ENCODE measurements around the gene ICE2. TPM values are rescaled to one million over a fixed set of nuclear protein-coding genes. Genes with fewer than 3 reads are reported as not detected.

ICE2 gene
- total RNA-seq, 2 donors from 2014 or later = 46.0 to 69.3 TPM

DNA sequence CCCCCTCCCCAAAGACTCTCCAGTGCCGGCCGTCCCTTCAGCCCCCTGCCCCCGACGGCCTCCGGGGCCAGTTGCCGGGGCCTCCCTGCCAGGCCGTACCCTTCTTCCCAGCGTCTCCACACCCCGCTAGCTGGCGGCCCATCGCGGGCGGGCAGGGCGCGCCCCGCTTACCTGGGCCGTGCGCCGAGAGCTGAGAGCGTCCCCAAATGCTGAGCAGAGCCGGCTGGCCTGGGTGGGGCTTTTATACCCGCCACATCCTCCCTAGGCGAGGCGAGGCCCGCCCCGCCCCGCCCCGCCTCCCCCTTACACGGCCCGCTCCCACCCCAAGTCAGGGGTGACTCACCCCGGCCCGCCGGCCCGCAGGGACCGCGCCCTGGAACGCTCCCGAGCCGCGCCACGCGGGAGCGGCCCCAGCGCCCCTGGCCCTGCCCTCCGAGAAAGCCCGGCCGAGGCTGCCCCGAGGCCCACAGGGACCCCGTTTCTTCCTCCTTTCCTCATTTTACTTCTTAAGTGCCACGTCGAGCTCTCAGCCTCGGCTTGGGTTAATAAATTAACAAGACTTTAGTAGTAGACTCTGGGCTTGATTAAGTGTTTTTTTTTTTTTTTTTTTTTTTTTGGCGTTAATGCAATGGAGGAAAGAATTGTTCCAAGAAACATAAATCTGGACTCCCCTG lies 81.0 kb downstream of the ICE2 start, which contains the start of gene ANXA2:
Gene ANXA2 (minus strand): TSS at position 215 of the 674 bp plus-strand sequence. CDS start 11,911 bp downstream, outside the sequence.
- peak within 1 kb of the TSS; percentile 79 for H3K4me3 Mint-ChIP-seq
- peaks cover 30% of the 10 kb centered on the region for H3K4me1 Mint-ChIP-seq

DNA sequence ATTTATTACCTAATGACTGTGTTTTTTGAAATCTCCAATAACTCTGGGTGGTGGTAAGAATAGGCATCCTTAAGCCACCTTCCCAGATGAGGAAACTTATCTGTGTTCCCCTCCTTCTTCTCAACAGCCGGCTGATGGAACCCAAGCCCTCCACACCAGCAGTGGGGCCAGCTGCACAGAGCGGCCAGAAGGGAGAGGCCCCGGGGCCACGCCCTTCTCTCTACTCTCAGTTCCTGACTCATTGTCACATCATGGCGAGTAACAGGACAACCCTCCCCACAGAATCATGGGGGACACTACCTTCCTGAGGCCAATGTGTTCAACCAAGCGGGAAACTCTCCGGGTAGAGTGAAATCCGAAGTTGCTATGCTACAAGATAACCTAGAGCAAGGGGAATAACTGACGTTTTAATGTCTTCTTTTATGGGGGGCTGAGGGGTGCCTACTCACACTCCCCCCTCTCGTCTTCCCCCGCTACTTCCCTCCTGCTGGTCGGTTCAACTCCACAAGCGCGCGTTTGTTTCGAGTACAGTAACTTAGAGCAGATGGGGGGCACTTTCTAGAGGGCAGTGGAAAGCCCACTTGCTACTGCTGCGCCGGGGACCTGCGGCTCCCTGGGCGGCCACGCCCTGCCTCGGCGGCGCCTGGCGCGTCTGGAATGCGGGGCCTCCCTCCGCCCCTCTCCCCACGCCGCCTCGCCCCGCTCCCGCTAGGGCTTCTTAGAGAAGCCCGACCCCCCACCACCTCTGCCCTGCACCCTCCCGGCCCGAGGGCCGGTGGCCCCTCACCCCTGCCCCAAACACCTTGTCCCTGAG lies 81.8 kb downstream of the ICE2 start:
- Mint-ChIP-seq H3K36me3 (ENCODE audit: low read depth) (peaks cover 44% of the 10 kb centered on the region), H3K27ac (peak overlapping the region; percentile 79), H3K4me1 (peaks cover 32% of the 10 kb centered on the region), H3K4me3 (peak overlapping the region; percentile 79), H3K27me3 (no peaks in the 10 kb centered on the region), H3K9me3 (no peaks in the 10 kb centered on the region)
- peak; percentile 76 for ATAC-seq (replicated peaks)

More for the DNA sequence above, 81.0 kb downstream of the ICE2 start, which contains the start of gene ANXA2:
- H3K27ac Mint-ChIP-seq = peak within 1 kb of the TSS; percentile 79
- peaks cover 43% of the 10 kb centered on the region for H3K36me3 Mint-ChIP-seq (ENCODE audit: low read depth)
- ATAC-seq (replicated peaks) = peak; percentile 73
- H3K9me3 Mint-ChIP-seq = no peaks in the 10 kb centered on the region
- H3K27me3 Mint-ChIP-seq = no peaks in the 10 kb centered on the region

DNA sequence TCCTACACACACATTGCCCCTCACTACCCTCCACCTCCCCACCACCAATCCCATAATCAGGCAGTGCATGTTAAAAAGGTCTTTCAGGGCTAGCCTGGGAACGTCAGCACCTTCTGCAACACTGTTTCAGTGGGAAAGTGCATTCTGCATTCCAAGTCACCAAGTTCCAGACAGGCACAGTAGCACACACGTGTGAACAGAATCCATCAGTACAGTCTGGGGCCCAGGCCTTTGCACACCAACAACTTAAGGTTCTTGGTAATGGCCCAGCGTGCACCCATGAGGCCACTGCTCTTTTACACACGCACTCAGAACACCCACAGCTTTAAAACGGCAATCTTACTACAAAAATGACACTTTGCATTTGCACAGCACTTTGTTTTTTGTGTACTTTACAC lies 82.4 kb downstream of the ICE2 start:
- ATAC-seq (replicated peaks) = no peak
- peak overlapping the region; percentile 79 for H3K27ac Mint-ChIP-seq

DNA sequence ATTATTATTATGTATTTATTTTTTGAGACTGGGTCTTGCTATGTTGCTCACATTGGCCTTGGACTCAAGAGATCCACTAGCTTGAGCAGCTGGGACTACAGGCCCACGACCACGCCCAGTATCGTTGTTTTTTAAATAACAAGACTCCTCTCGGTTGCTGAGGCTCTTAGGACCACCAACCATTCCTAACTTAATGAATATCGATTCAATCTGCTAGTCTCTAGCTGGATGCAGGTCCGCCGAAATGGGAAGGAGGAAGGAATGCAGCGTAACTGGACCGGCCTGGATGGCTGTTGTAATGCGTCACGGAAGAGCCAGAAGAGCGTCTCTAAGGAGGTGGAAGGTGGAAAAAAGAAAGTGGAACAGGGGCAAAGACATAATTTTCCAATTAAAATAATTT lies 82.8 kb downstream of the ICE2 start:
- H3K4me1 Mint-ChIP-seq = peaks cover 40% of the 10 kb centered on the region
- H3K4me3 Mint-ChIP-seq = peak overlapping the region; percentile 79
- no peaks in the 10 kb centered on the region for H3K9me3 Mint-ChIP-seq
- H3K27me3 Mint-ChIP-seq = no peaks in the 10 kb centered on the region
- H3K36me3 Mint-ChIP-seq (ENCODE audit: low read depth) = peaks cover 52% of the 10 kb centered on the region
- ATAC-seq (replicated peaks) = no peak
- peak overlapping the region; percentile 66 for H3K27ac Mint-ChIP-seq

More for the DNA sequence above, 82.4 kb downstream of the ICE2 start:
- H3K4me3 Mint-ChIP-seq = peak overlapping the region; percentile 79
- peaks cover 48% of the 10 kb centered on the region for H3K36me3 Mint-ChIP-seq (ENCODE audit: low read depth)
- peaks cover 36% of the 10 kb centered on the region for H3K4me1 Mint-ChIP-seq
- H3K9me3 Mint-ChIP-seq = no peaks in the 10 kb centered on the region
- no peaks in the 10 kb centered on the region for H3K27me3 Mint-ChIP-seq

DNA sequence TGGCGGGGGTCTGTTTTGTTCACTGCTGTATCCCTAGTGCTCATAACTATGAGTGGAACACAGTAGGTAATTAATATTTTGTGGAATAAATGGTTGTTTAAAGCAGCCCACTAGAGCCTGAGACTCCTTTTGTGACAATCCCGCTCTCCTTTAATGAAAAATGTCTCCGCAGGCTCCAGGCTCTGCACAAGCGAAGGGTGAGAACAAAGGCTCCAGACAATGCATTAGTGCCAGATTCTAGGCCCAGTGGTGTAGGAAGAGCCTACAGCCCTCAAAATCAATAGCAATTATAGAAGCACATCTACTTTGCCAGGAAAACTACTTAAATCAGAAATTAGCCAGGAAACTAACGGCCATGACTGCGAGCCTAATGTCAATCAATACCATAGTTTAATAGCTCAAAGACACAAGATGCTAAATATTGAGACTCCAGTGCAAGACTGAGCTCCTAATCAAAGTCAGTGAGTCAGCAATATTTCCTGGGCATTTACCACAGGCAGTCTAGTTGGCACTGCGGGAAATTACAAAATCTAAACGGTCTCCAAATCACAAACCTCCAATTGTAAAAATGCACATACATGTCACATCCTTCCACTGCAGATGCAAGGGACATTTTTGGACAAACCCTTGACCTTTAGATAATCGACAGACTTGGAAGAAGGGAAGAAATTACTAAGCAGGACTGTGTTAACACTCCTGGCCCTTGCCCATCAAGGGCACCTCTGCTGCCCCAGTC lies 83.5 kb downstream of the ICE2 start:
- Mint-ChIP-seq H3K4me1 (peaks cover 46% of the 10 kb centered on the region), H3K4me3 (peak overlapping the region; percentile 79), H3K27me3 (no peaks in the 10 kb centered on the region), H3K9me3 (no peaks in the 10 kb centered on the region), H3K36me3 (ENCODE audit: low read depth) (peaks cover 55% of the 10 kb centered on the region), H3K27ac (peak overlapping the region; percentile 66)
- no peak for ATAC-seq (replicated peaks)

DNA sequence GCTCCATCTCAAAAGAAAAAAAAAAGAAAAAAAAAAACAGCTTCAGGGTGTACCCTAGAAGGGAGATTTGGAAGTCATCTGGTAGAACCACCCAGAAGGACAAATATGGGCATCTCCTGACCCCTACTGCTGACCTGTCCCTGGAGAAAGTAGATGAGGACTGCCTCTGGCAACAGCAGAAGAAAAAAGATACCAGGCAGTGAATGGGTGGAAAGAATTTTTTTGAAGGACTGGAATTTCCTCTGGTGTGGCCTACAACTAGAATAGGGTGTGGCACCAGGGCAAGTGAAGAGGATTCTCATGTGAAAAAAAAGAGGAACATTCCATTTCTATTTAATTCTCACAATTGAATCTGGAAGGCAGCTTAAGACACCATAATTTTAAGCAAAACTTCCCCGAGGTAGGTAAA lies 84.2 kb downstream of the ICE2 start:
- peaks cover 54% of the 10 kb centered on the region for H3K4me1 Mint-ChIP-seq
- ATAC-seq (replicated peaks) = no peak
- peak overlapping the region; percentile 55 for H3K4me3 Mint-ChIP-seq
- H3K27ac Mint-ChIP-seq = no peak overlapping the region
- peaks cover 62% of the 10 kb centered on the region for H3K36me3 Mint-ChIP-seq (ENCODE audit: low read depth)
- no peaks in the 10 kb centered on the region for H3K27me3 Mint-ChIP-seq
- no peaks in the 10 kb centered on the region for H3K9me3 Mint-ChIP-seq

DNA sequence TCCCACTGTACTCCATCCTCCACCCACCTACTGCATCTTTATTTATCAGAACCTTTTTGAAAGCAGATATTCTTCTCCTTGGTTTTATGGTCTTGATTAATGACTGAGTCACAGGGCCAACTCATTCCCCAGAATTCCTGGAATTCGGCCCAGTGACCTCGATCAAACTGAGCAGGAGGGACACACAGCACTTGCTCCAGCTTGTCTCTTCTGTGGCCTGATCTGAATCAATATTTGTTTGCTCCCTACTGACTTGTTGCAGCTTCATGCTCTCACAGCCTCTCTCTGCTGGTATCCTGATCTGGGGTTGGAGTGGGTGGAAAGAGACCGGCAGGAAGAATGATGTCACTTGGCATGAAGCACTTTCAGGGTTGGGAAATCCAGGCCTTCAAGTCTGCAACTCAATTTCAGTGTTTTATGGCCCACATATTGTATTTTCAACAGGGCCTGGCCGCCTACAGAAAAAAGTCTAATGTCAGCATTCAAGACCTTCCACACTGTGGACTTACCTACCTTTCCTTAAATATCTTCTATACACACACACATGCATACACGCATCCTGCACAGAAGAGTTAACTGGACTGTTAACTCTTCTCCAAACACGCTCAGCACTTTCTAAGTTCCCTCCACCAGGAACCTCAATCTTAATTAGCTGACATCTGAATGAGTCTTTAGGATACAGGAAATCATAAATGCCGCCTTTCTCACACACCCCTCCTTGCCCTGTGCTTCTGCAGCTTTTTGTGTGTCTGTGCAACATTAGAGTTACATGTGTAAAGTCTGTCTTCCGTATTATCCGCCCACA lies 85.8 kb downstream of the ICE2 start:
- no peaks in the 10 kb centered on the region for H3K27me3 Mint-ChIP-seq
- H3K4me1 Mint-ChIP-seq = peaks cover 49% of the 10 kb centered on the region
- H3K27ac Mint-ChIP-seq = peak overlapping the region; percentile 76
- H3K9me3 Mint-ChIP-seq = no peaks in the 10 kb centered on the region
- peaks cover 67% of the 10 kb centered on the region for H3K36me3 Mint-ChIP-seq (ENCODE audit: low read depth)
- ATAC-seq (replicated peaks) = peak; percentile 6
- peak overlapping the region; percentile 55 for H3K4me3 Mint-ChIP-seq

DNA sequence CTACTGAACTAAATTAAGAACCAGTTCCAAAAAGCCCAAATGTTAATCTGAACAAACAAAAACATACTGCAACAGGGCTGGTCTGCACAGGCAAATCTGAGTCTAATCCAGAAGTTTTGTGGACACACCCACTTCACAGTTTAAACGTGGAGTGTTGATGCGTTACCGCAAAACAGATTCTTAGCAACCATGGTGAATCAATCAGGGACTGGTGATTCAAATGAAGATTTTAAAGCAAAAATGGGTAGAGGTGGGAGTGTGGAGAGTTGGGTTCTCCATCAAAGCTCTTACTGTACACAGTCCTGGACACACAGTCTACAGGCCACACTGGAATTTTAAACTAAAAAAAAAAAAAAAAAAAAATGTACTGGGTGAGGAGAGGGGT lies 86.3 kb downstream of the ICE2 start:
- peak overlapping the region; percentile 76 for H3K27ac Mint-ChIP-seq
- H3K9me3 Mint-ChIP-seq = no peaks in the 10 kb centered on the region
- peak overlapping the region; percentile 55 for H3K4me3 Mint-ChIP-seq
- peaks cover 49% of the 10 kb centered on the region for H3K4me1 Mint-ChIP-seq
- H3K36me3 Mint-ChIP-seq (ENCODE audit: low read depth) = peaks cover 69% of the 10 kb centered on the region
- ATAC-seq (replicated peaks) = peak; percentile 74
- no peaks in the 10 kb centered on the region for H3K27me3 Mint-ChIP-seq

DNA sequence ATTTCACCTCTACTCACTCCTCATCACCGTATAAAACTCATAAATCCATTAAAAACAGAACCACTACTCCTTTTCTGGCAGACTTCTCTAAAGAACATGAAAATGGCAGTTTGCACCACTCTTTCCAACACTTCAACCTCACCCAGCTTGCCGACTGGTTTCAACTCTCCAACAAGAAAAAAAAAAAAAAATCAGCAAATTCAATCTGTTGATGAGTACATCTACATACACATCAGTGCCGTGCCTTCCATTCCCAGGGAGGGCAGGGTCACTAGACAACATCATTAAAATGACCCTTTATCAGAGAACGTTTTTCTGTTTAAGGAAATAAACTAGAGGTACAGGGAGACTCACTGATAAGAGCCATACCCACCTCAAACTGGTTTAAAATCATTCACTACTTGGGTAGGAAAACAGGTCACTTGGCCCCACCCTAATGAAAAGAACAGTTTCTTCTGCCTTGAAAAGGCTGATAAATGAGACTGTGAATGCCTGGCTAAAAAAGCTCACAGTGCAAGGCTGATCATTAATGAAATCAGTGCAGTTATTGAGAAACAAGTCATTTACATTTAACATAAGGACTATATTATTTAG lies 87.1 kb downstream of the ICE2 start:
- no peak for ATAC-seq (replicated peaks)
- H3K9me3 Mint-ChIP-seq = no peaks in the 10 kb centered on the region
- peak overlapping the region; percentile 79 for H3K27ac Mint-ChIP-seq
- no peaks in the 10 kb centered on the region for H3K27me3 Mint-ChIP-seq
- H3K4me3 Mint-ChIP-seq = peak overlapping the region; percentile 52
- peaks cover 47% of the 10 kb centered on the region for H3K4me1 Mint-ChIP-seq
- H3K36me3 Mint-ChIP-seq (ENCODE audit: low read depth) = peaks cover 69% of the 10 kb centered on the region

DNA sequence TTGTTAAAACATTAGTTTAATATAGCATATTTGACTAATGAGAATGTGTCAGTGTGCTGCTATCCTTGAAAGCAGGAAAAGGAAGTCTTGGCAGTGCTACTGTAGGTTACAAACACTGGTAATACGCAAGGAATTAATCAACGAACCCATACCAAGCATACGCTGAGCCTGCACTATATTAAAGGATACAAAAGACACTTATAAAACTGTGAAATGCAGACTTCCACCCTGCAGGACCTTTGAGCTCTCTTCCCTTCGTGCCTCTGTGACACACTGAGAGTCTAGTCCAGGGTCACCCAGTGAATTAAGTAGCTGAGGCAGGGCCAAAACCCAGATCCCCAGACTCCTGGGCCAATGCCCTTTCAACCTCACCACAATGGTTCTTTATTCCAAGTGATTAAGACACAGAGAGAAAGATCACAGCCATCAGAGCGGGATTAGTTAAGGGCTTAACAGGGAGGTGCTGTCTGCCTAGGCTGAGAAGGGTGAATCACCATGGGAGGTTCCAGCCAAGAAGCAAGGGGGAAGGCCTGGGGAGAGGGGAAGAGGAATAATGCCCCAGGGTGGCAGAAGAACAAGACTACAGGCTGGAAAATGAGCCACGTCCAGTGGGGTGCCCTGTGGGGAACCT lies 88.0 kb downstream of the ICE2 start:
- H3K4me3 Mint-ChIP-seq = peak overlapping the region; percentile 52
- H3K27me3 Mint-ChIP-seq = no peaks in the 10 kb centered on the region
- H3K9me3 Mint-ChIP-seq = no peaks in the 10 kb centered on the region
- ATAC-seq (replicated peaks) = peak; percentile 12
- H3K4me1 Mint-ChIP-seq = peaks cover 41% of the 10 kb centered on the region
- H3K36me3 Mint-ChIP-seq (ENCODE audit: low read depth) = peaks cover 66% of the 10 kb centered on the region
- H3K27ac Mint-ChIP-seq = peak overlapping the region; percentile 79

DNA sequence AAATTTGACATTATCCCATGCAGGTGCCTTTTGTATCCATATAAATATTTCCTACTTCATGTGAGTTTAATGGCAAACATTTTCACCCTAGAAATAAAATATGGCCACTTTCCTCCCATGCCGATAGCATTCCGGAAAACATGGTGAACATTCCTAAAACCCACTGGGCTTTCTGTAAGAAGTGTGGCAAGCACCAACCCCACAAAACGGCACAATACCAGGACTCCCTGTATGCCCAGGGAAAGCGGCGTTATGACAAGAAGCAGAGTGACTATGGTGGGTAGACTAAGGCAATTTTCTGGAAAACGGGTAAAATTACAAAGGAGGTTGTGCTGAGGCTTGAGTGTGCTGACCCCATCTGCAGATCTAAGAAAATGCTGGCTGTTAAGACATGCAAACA lies 88.7 kb downstream of the ICE2 start:
- H3K27me3 Mint-ChIP-seq = no peaks in the 10 kb centered on the region

DNA sequence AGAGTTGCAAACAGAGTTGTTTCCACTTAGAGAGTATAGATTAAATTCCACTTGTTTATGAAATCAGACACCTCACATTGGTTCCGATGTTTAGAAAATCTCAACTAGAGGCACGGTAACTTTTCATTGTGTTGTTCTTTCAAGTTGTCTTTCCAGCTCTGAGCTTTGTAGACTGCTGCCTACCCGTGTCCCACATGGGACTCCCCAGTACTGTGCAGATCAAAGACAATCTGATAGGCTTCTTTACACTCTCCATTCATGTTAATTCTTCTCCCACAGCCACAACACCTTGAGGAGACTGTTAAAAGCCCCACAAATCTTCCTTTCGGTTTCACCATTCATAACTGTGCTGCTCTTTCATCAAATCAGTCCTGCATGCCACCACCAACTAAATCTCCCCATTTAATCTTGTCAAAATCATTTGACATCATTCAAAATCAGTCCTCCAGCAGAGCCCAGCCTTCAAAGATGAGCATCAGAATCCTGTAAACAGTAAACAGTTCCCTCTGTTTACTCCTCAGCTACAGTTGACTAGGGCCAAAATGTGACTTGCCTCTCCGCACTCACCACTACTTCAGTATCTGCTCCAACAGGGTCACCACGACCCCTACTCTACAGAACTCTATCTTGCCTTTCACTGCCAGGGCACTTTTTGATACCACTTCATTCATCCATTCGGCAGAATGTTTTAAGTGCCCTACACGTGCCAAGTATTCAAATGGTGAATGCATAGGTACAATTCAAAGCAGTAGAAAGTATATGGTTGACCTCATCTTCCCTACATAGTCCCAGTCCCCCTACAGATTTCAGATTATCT lies 89.5 kb downstream of the ICE2 start:
- H3K27ac Mint-ChIP-seq = peak overlapping the region; percentile 79
- ATAC-seq (replicated peaks) = peak; percentile 81
- no peaks in the 10 kb centered on the region for H3K27me3 Mint-ChIP-seq
- peaks cover 40% of the 10 kb centered on the region for H3K4me1 Mint-ChIP-seq
- peaks cover 61% of the 10 kb centered on the region for H3K36me3 Mint-ChIP-seq (ENCODE audit: low read depth)
- H3K4me3 Mint-ChIP-seq = peak overlapping the region; percentile 52
- H3K9me3 Mint-ChIP-seq = no peaks in the 10 kb centered on the region

More for the DNA sequence above, 88.7 kb downstream of the ICE2 start:
- H3K27ac Mint-ChIP-seq = peak overlapping the region; percentile 79
- H3K9me3 Mint-ChIP-seq = no peaks in the 10 kb centered on the region
- H3K4me3 Mint-ChIP-seq = peak overlapping the region; percentile 52
- peaks cover 40% of the 10 kb centered on the region for H3K4me1 Mint-ChIP-seq
- no peak for ATAC-seq (replicated peaks)
- H3K36me3 Mint-ChIP-seq (ENCODE audit: low read depth) = peaks cover 65% of the 10 kb centered on the region

Data from activated T-helper 17 cell treated with anti-CD3 and anti-CD28 coated beads, Interleukin-2, amount 50 U/mL, for 72 hours (primary cell).